WI38 (cell line): Measurements from ENCODE around the gene NOL6.

ENCODE experiments used
- H3K4me3 ChIP-seq: 2 replicates; pipeline ENCODE4 v1.5.1; 2011; ENCODE audit warnings: low read depth, mild to moderate bottlenecking, control low read depth, low read length
- CTCF ChIP-seq: IDR thresholded peaks from 2 replicates; pipeline ENCODE4 v1.5.1; 2012; ENCODE audit warnings: low read depth, mild to moderate bottlenecking, control low read depth, low read length

NOL6 gene

GRCh38 chr9:33446946-33447798 lies 26.6 kb downstream of the NOL6 start, which contains the start of gene AQP3:
Gene AQP3, minus strand, starts transcription at chr9:33447593. Its CDS starts 63 bp downstream, at chr9:33447530.
- TF ChIP-seq CTCF, result peak; percentile 30; the same call in 1 of the 2 replicates
- peak within 1 kb of the TSS; percentile 57 for H3K4me3 ChIP-seq

- no peak for TF ChIP-seq CTCF
- H3K4me3 ChIP-seq, result peak overlapping the region; percentile 57; the same call in 1 of the 2 replicates
Measured at GRCh38 chr9:33446240-33446945, 27.3 kb downstream of the NOL6 start.

- no peak overlapping the region for H3K4me3 ChIP-seq
- TF ChIP-seq CTCF, result no peak
Measured at GRCh38 chr9:33445389-33446239, 28.1 kb downstream of the NOL6 start.

GRCh38 chr9:33443464-33444154 lies 30.1 kb downstream of the NOL6 start:
- no peak overlapping the region for H3K4me3 ChIP-seq
- no peak for TF ChIP-seq CTCF

GRCh38 chr9:33443047-33443446 lies 30.7 kb downstream of the NOL6 start:
- no peak for TF ChIP-seq CTCF
- no peak overlapping the region for H3K4me3 ChIP-seq

GRCh38 chr9:33442125-33442524 lies 31.6 kb downstream of the NOL6 start:
- no peak overlapping the region for H3K4me3 ChIP-seq
- TF ChIP-seq CTCF, result no peak
